Type B pancreatic cell (in vitro differentiated cells): ENCODE data around the gene RNF151. TPM values are rescaled to one million over a fixed set of nuclear protein-coding genes. Genes with fewer than 3 reads are reported as not detected.

Experiments used
- DNase-seq: peaks from one replicate; pipeline ENCODE4 v3.0.0; 2021; ENCODE audit warnings: mixed read lengths; ENCODE audit not compliant: unreplicated experiment; ENCODE audit errors: extremely low spot score
- H3K27ac Mint-ChIP-seq: 2 replicates; pipeline ENCODE4 v1.8.0; 2021; ENCODE audit warnings: mild to moderate bottlenecking, mixed read lengths
- H3K27me3 Mint-ChIP-seq: 2 replicates; pipeline ENCODE4 v1.8.0; 2021; ENCODE audit warnings: mixed read lengths
- H3K36me3 Mint-ChIP-seq: 2 replicates; pipeline ENCODE4 v1.8.0; 2021; ENCODE audit warnings: mixed read lengths
- H3K4me1 Mint-ChIP-seq: one replicate; pipeline ENCODE4 v1.8.0; 2021; ENCODE audit warnings: mixed read lengths; ENCODE audit not compliant: unreplicated experiment
- H3K4me3 Mint-ChIP-seq: 2 replicates; pipeline ENCODE4 v1.8.0; 2021; ENCODE audit warnings: mild to moderate bottlenecking, mixed read lengths
- H3K9me3 Mint-ChIP-seq: 2 replicates; pipeline ENCODE4 v1.8.0; 2021; ENCODE audit warnings: mixed read lengths
- total RNA-seq: library from RNA; stranded (reverse); gene quantifications from 2 replicates; pipeline ENCODE4 v1.2.1, GENCODE V29; 2021; ENCODE audit warnings: low replicate concordance
- TF ChIP-seq, protein P1 (sequence below): fragments of 200-600 bp; sonication (generic); conservative IDR thresholded peaks from 2 replicates; pipeline ENCODE4 v1.5.0; 2021; ENCODE audit warnings: antibody characterized with exemption, mild to moderate bottlenecking

Gene RNF151
- total RNA-seq, 1 donor from 2014 or later = not detected

DNA sequence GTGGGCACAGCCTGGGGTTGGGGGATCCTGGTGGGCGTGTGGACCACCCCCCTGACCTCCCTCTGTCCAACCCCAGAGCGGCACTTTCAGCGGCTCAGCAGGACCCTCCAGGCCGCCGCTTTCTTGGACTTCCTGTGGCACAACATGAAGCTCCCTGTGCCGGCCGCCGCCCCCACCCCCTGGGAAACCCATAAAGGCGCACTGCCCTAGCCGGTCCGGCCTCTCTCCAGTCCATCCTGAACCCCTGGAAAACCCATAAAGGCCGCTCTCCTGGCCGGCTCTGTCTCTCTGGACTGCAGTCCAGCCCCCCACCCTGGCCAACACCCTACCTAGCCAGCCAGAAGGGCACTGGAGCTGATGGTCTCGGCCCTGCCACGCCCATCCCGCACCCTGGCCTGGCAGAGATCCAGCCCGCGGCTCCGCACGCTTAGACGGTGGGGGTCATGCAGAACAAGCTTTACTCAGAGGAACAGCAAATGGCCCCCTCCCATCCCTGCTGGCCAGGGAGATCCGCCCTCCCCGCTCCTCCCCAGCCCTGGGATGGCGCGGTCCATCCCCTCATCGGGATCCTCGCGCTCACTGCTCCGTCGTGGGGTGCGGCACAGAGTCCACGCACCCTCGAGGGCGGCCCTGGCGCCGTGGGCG is 11.9 kb downstream of the RNF151 start:
- no peaks in the 10 kb centered on the region for H3K36me3 Mint-ChIP-seq
- TF ChIP-seq, protein P1, sequence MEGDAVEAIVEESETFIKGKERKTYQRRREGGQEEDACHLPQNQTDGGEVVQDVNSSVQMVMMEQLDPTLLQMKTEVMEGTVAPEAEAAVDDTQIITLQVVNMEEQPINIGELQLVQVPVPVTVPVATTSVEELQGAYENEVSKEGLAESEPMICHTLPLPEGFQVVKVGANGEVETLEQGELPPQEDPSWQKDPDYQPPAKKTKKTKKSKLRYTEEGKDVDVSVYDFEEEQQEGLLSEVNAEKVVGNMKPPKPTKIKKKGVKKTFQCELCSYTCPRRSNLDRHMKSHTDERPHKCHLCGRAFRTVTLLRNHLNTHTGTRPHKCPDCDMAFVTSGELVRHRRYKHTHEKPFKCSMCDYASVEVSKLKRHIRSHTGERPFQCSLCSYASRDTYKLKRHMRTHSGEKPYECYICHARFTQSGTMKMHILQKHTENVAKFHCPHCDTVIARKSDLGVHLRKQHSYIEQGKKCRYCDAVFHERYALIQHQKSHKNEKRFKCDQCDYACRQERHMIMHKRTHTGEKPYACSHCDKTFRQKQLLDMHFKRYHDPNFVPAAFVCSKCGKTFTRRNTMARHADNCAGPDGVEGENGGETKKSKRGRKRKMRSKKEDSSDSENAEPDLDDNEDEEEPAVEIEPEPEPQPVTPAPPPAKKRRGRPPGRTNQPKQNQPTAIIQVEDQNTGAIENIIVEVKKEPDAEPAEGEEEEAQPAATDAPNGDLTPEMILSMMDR = no peak

DNA sequence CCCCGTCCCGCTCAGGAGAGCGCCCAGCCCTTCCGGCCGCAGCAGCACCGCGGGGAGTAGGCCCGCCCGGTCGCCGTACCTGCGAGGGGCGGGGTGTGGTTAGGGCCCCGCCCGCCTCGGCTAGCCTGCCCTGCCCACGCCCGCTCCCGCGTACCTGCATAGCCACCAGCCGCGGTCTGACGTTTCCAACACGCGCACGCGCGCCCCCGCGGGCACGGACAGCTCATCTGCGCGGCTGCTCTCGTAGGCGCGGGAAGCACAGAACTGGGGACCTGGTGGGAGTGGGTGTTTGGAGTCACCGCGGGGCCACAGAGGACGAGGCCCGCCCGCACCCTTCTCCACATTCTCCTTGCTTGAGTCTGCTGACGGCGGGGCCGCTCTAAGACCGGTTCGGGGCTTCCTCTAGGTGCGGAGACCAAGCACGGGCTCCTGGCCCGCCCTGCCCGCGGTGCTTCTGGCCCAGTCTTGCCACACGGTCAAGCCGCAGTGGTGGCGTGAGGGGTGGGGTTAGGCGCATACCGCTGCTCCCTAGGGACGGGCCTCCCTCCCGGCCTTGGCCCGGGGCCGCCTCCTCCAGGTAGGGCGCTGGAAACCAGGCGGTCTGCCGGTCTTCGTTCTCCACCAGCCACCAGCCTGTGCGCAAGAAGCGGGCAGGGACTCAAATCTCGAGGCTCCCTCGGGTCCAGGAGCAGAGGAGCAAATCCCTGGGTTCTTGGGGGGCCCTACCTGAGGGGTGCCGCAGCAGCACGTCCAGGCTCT is 12.8 kb downstream of the RNF151 start:
- Mint-ChIP-seq H3K4me3 (no peak overlapping the region), H3K9me3 (no peaks in the 10 kb centered on the region), H3K36me3 (no peaks in the 10 kb centered on the region), H3K27me3 (peaks cover 41% of the 10 kb centered on the region), H3K4me1 (peaks cover 5% of the 10 kb centered on the region), H3K27ac (no peak overlapping the region)
- TF ChIP-seq, protein P1 = no peak
- no peak for DNase-seq

More for the DNA sequence above, 11.9 kb downstream of the RNF151 start:
- no peak for DNase-seq
- Mint-ChIP-seq H3K9me3 (no peaks in the 10 kb centered on the region), H3K4me3 (no peak overlapping the region), H3K27me3 (peaks cover 41% of the 10 kb centered on the region), H3K27ac (no peak overlapping the region), H3K4me1 (peaks cover 5% of the 10 kb centered on the region)

DNA sequence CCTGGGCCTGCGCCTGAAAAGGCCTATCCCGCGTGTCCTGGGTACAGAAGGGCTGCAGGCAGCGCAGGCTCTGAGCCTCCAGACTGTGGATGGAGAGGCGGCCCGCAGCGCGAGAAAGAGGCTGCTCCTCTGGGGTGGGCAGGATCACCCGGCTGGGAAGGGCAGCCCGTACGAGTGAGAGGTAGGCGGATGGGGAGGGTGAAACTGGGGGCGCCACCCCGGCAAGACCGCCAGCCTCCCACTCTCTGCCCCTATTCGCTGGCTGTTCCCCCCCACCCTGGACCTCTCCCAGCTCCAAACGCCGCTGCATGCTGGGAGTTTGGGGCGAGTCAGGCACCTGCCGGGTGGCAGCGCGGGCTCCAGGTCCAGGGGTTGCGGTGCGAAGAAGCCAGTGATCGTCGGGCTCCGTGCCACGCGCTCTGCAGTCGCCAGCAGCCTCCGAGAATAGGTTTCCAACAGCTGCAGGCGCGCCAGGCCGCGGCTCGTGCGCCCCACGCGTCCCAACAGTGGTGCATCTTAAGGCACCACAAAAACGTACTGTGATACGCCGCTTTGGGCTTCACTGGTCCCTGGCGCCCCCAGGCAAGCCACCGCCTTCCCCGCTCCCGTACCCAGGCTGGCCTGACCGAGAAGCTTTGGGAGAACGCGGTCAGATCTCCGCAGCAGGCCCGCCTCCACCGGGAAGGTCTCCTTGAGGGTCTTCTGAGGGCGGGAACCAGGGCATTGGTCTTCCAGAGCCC is 13.5 kb downstream of the RNF151 start:
- Mint-ChIP-seq H3K27me3 (peaks cover 41% of the 10 kb centered on the region), H3K4me1 (peaks cover 11% of the 10 kb centered on the region), H3K27ac (no peak overlapping the region), H3K9me3 (no peaks in the 10 kb centered on the region), H3K4me3 (no peak overlapping the region), H3K36me3 (no peaks in the 10 kb centered on the region)
- TF ChIP-seq, protein P1 = no peak
- DNase-seq = no peak

DNA sequence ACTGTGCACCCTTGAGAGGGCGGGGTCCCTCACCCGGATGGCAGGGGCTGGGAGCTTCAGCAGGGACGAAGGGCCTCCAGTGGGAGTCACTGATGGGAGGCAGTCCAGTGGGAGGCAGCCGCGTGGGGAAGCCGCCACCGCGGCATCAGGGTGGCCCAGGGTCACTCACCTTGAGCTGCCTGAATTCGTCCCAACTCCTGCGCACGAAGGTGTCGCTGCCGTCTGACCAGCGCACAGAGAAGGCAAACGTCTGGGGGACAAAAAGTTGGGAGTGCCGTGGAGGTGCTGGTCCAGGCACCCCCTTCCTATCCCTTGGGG is 14.1 kb downstream of the RNF151 start:
- Mint-ChIP-seq H3K9me3 (no peaks in the 10 kb centered on the region), H3K27ac (no peak overlapping the region), H3K4me3 (no peak overlapping the region), H3K4me1 (peaks cover 11% of the 10 kb centered on the region), H3K36me3 (no peaks in the 10 kb centered on the region), H3K27me3 (peaks cover 41% of the 10 kb centered on the region)
- TF ChIP-seq, protein P1 = no peak
- DNase-seq = no peak

DNA sequence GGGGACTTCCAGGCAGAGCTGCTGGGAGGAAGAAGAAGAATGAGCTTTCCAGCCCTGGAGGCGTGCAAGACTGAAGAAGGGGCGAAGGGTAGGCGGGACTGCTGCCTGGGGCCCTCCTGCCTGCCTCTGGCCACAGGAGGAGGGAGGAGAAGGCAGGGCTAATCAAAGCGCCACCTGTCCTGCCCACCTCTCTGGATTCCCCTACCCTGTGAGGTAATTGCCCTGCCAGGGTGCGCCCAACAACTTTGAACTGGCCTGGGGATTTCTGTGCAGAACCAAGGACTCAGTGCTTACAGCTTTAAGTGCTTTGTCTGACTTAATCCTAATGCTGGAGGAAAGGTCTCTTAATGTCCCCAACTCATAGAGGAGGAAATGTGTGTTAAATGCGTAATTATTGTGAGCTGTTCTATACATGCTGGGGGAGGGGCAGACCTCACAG is 14.8 kb downstream of the RNF151 start, which contains the start of gene NOXO1:
Gene NOXO1, minus strand, starts transcription at position 72 of the 439 bp plus-strand sequence. CDS start 290 bp downstream, outside the sequence.
- Mint-ChIP-seq H3K27ac (peak within 1 kb of the TSS; percentile 56), H3K4me3 (peak within 1 kb of the TSS; percentile 57), H3K4me1 (peaks cover 11% of the 10 kb centered on the region), H3K9me3 (no peaks in the 10 kb centered on the region), H3K36me3 (no peaks in the 10 kb centered on the region), H3K27me3 (peaks cover 41% of the 10 kb centered on the region)
- DNase-seq = no peak
- TF ChIP-seq, protein P1 = no peak
